OCI-LY1 (cell line): ENCODE measurements around the gene FSTL3.

Experiments
- H2AFZ ChIP-seq: fragments of 200-600 bp; sonication (generic), shearing (Covaris generic); 2 replicates; pipeline ENCODE4 v1.6.0; 2014; ENCODE audit warnings: antibody characterized with exemption, mild to moderate bottlenecking, low read length
- H3F3A ChIP-seq: fragments of 200-600 bp; sonication (generic), shearing (Covaris generic); 2 replicates; pipeline ENCODE4 v1.6.0; 2014; ENCODE audit warnings: mild to moderate bottlenecking, antibody characterized with exemption, low read length, moderate library complexity; ENCODE audit not compliant: insufficient read depth
- H3K27ac ChIP-seq: fragments of 200-600 bp; sonication (generic); 2 replicates; pipeline ENCODE4 v1.5.1; 2014; ENCODE audit warnings: low read length, mixed run types, mild to moderate bottlenecking, low read depth; ENCODE audit not compliant: poor library complexity, severe bottlenecking
- H3K27me3 ChIP-seq: fragments of 200-600 bp; sonication (generic); 2 replicates; pipeline ENCODE4 v1.6.0; 2014; ENCODE audit warnings: antibody characterized with exemption, mild to moderate bottlenecking, low read length, moderate library complexity; ENCODE audit not compliant: insufficient read depth
- H3K36me3 ChIP-seq: fragments of 200-600 bp; sonication (generic); 2 replicates; pipeline ENCODE4 v1.6.1; 2014; ENCODE audit warnings: mild to moderate bottlenecking, antibody characterized with exemption, low read length, moderate library complexity, mixed read lengths; ENCODE audit not compliant: insufficient read depth
- H3K4me1 ChIP-seq: fragments of 200-600 bp; sonication (generic); 2 replicates; pipeline ENCODE4 v1.5.1; 2014; ENCODE audit warnings: mild to moderate bottlenecking, low read length, moderate library complexity; ENCODE audit not compliant: insufficient read depth, severe bottlenecking
- H3K4me2 ChIP-seq: fragments of 200-600 bp; sonication (generic), shearing (Covaris generic); 2 replicates; pipeline ENCODE4 v1.6.1; 2014; ENCODE audit warnings: low read length
- H3K4me3 ChIP-seq: fragments of 200-600 bp; sonication (generic); 2 replicates; pipeline ENCODE4 v1.5.1; 2014; ENCODE audit warnings: low read length, low read depth, mild to moderate bottlenecking, mixed read lengths; ENCODE audit not compliant: poor library complexity, severe bottlenecking
- H3K79me2 ChIP-seq: fragments of 200-600 bp; shearing (Covaris generic); 2 replicates; pipeline ENCODE4 v1.6.1; 2016; ENCODE audit warnings: mixed run types, low read length, mixed read lengths; ENCODE audit not compliant: insufficient read depth
- H3K9ac ChIP-seq: fragments of 200-600 bp; sonication (generic), shearing (Covaris generic); 2 replicates; pipeline ENCODE4 v1.6.1; 2014; ENCODE audit warnings: mild to moderate bottlenecking, low read length, mixed read lengths
- H3K9me2 ChIP-seq: fragments of 200-600 bp; sonication (generic), shearing (Covaris generic); 2 replicates; pipeline ENCODE4 v1.6.1; 2014; ENCODE audit warnings: low read depth, mild to moderate bottlenecking, low read length, mixed read lengths
- H3K9me3 ChIP-seq: fragments of 200-600 bp; shearing (Covaris generic); 2 replicates; pipeline ENCODE4 v1.6.1; 2014; ENCODE audit warnings: low read length, mixed read lengths
- H4K20me1 ChIP-seq: fragments of 200-600 bp; sonication (generic), shearing (Covaris generic); 2 replicates; pipeline ENCODE4 v1.6.0; 2016; ENCODE audit warnings: mild to moderate bottlenecking, low read length; ENCODE audit not compliant: insufficient read depth
- EZH2 ChIP-seq: fragments of 200-600 bp; sonication (generic), shearing (Covaris generic); IDR thresholded peaks from 2 replicates; pipeline ENCODE4 v1.8.0; 2017; ENCODE audit warnings: borderline replicate concordance, mixed run types, mild to moderate bottlenecking, antibody characterized with exemption, low read length, moderate library complexity, mixed read lengths
- TF ChIP-seq, protein P1 (sequence below): fragments of 200-600 bp; sonication (generic), shearing (Covaris generic); IDR thresholded peaks from 2 replicates; pipeline ENCODE4 v1.5.1; 2017; ENCODE audit warnings: mild to moderate bottlenecking, antibody characterized with exemption, low read length, moderate library complexity, mixed read lengths

Gene FSTL3

DNA sequence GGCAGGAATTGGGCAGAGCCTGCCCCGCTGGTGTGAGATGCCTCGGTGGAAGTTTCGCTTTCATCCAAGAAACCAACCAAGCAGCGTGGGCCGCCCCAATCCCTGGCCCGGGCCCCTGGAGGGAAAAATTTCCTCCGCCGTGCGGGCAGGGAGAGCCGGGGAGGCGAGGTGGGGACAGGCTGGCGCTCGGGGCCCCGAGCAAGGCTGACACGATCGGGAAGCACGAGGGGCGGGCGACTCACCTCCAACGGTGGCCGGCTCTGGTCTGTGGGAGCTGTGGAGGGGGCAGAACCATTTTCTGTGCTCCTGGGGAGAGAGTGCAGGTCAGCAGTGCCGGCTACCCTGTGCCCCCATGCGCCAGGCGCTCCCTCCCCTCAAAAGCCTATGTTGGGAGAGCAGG, 24.2 kb upstream of the FSTL3 start:
- Histone ChIP-seq H4K20me1 (no peaks in the 10 kb centered on the region), H2AFZ (no peak overlapping the region), H3K4me2 (no peak overlapping the region), H3K27ac (no peak overlapping the region), H3K79me2 (peaks cover 37% of the 10 kb centered on the region), H3K27me3 (no peaks in the 10 kb centered on the region), H3K9me3 (no peaks in the 10 kb centered on the region), H3K36me3 (peaks cover 85% of the 10 kb centered on the region), H3K4me1 (no peaks in the 10 kb centered on the region), H3K9ac (no peak overlapping the region), H3F3A (no peaks in the 10 kb centered on the region), H3K4me3 (no peak overlapping the region), H3K9me2 (no peaks in the 10 kb centered on the region)
- TF ChIP-seq, protein P1, sequence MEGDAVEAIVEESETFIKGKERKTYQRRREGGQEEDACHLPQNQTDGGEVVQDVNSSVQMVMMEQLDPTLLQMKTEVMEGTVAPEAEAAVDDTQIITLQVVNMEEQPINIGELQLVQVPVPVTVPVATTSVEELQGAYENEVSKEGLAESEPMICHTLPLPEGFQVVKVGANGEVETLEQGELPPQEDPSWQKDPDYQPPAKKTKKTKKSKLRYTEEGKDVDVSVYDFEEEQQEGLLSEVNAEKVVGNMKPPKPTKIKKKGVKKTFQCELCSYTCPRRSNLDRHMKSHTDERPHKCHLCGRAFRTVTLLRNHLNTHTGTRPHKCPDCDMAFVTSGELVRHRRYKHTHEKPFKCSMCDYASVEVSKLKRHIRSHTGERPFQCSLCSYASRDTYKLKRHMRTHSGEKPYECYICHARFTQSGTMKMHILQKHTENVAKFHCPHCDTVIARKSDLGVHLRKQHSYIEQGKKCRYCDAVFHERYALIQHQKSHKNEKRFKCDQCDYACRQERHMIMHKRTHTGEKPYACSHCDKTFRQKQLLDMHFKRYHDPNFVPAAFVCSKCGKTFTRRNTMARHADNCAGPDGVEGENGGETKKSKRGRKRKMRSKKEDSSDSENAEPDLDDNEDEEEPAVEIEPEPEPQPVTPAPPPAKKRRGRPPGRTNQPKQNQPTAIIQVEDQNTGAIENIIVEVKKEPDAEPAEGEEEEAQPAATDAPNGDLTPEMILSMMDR, result no peak
- TF ChIP-seq EZH2, result no peak

DNA sequence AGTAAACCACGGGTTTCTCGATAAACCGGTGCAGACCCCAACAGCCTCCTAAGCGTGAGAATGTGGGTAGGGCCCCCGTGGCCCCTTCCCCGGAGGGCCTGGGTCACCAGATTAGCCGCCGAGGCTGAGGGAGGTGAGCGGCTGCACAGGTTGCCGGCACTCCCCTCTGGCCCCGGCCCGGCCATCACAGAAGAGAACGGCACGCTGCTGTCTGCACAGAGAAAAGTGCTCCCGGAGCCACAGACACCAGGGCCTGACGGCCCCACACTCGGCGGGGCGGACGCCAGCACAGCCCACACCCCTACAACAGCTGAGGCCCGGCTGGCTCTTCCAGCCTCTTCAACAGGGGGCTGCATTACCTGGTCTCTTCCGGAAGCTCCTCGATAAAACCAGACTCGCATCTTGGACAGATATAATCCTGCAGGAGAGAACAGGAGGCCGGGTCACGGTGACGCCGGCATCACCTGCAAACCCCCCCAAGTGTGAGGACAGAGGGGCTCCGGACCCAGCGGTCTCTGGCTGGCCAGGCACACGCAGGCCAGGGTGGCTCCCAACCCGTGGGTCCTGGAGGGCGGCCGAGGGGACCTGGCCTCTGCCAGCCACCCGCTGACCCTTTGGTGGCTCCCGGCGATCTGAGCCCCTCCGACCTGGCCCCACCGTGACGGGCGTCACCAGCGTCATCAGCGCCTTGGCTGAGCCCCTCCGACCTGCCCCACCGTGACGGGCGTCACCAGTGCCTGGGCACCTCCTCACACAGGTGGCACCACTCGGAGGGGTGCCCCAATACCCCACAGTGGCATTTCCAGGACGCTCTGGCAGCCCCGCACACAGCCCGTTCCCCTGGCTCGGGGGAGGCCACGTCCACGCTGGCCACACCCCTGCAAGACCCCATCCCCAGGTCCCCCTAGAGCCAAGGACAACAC, 23.5 kb upstream of the FSTL3 start:
- H3K9ac ChIP-seq, result no peak overlapping the region
- no peak overlapping the region for H3K4me2 ChIP-seq
- H3K79me2 ChIP-seq, result peaks cover 44% of the 10 kb centered on the region
- peaks cover 4% of the 10 kb centered on the region for H3K4me1 ChIP-seq
- no peak overlapping the region for H3K27ac ChIP-seq
- no peaks in the 10 kb centered on the region for H4K20me1 ChIP-seq
- no peaks in the 10 kb centered on the region for H3K9me3 ChIP-seq
- peaks cover 84% of the 10 kb centered on the region for H3K36me3 ChIP-seq
- H2AFZ ChIP-seq, result no peak overlapping the region
- H3K9me2 ChIP-seq, result no peaks in the 10 kb centered on the region
- no peak overlapping the region for H3K4me3 ChIP-seq
- H3F3A ChIP-seq, result no peaks in the 10 kb centered on the region
- TF ChIP-seq, protein P1, result no peak
- no peak for TF ChIP-seq EZH2
- H3K27me3 ChIP-seq, result no peaks in the 10 kb centered on the region

DNA sequence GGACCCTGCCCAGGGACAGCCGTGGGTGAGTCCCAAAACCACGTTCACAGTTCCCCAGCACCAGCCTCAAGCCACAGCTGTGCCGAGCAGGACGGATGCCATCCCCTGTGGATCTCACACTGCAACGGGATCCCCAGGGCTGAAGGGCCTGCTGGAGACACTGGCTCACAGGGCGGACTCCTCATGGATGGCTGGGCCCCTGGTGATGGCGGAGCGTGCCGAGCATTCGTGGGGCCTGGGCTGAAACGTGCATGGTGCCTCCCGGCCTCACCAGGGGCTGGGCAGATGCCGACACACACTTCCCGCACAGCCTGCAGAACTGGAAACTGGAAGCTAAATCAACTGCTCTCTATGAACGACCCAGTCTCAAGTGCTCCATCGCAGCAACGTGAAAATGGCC, 22.8 kb upstream of the FSTL3 start:
- TF ChIP-seq, protein P1, result no peak
- no peak for TF ChIP-seq EZH2
- no peaks in the 10 kb centered on the region for H3K9me2 ChIP-seq
- no peak overlapping the region for H3K4me3 ChIP-seq
- no peaks in the 10 kb centered on the region for H3F3A ChIP-seq
- H3K27ac ChIP-seq, result no peak overlapping the region
- peaks cover 82% of the 10 kb centered on the region for H3K36me3 ChIP-seq
- no peak overlapping the region for H3K4me2 ChIP-seq
- H3K9me3 ChIP-seq, result no peaks in the 10 kb centered on the region
- H3K9ac ChIP-seq, result no peak overlapping the region
- peaks cover 51% of the 10 kb centered on the region for H3K79me2 ChIP-seq
- H4K20me1 ChIP-seq, result no peaks in the 10 kb centered on the region
- peaks cover 9% of the 10 kb centered on the region for H3K4me1 ChIP-seq
- H2AFZ ChIP-seq, result no peak overlapping the region
- H3K27me3 ChIP-seq, result no peaks in the 10 kb centered on the region
